HG03571 (cell line): Measurements from ENCODE around the gene TBC1D32.
"Not testable (repeated sequence)": the region's sequence is repeated elsewhere in the genome, so short reads cannot be mapped to it uniquely, and the experiment has no call there.

Experiments
- ATAC-seq: cut with Tn5 transposase; IDR thresholded peaks from one replicate; pipeline ENCODE4 v1.9.1; 2021; ENCODE audit not compliant: unreplicated experiment

The TBC1D32 gene

GRCh38 chr6:121236984-121237383 is 97.3 kb downstream of the TBC1D32 start:
- ATAC-seq: no peak

- no peak for ATAC-seq
Observed at GRCh38 chr6:121235386-121235785, 98.9 kb downstream of the TBC1D32 start.

- ATAC-seq: no peak
Observed at GRCh38 chr6:121223930-121224329, 110.3 kb downstream of the TBC1D32 start.

DNA sequence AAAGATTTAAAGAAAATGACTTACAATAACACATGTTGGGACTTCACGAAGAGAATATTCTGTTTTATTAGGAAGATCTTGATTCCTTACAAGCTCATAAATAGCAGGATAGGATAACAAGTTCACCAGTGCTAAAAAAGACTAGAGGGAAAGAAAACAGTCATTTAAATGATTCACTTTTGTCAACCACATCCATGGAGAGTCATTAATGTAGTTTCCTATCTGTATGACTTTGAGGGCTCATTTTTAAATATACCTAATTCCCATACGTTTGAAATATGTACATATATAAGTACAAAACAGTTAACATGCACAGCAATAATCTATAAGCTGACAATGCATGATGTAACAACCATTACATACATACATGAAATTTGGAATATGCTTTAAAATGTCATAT is 111.1 kb downstream of the TBC1D32 start:
- no peak for ATAC-seq

- no peak for ATAC-seq
Observed at GRCh38 chr6:121222656-121223055, 111.6 kb downstream of the TBC1D32 start.

DNA sequence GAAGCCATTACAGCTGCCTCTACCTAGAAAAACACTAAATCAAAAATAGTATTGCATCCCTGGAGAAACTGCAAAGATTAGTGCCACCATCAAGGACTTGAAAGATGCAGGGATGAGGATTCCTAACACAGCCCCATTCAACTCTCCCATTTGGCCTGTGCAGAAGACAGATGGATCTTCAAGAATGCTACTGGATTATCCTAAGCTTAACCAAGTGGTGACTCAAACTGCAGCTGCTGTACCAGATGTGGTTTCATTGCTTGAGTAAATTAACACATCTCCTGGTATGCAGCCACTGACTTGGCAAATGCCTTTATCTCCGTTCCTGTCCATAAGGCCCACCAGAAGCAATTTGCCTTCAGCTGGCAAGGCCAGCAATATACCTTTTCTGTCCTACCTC is 117.4 kb downstream of the TBC1D32 start:
- ATAC-seq: no peak

GRCh38 chr6:121213341-121213740 is 120.9 kb downstream of the TBC1D32 start:
- not testable (repeated sequence) for ATAC-seq

DNA sequence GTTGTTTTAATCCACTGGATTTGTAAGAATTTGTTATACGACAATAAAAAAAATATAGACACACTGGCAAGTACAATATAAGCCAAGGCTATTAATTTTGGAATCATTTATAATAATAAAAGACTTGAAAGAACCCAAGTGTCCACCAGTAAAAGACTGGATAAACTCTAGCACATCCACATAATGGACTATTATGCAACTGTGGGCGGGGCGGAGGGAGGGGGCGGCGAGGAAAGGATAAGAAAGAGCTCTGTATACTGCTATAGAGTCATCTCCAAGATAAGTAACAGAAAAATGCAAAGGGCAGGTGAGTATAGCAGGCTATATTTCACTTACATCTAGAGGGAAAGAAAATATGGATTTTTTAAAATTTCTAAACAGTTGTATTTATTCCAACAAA is 123.3 kb downstream of the TBC1D32 start:
- ATAC-seq: no peak

DNA sequence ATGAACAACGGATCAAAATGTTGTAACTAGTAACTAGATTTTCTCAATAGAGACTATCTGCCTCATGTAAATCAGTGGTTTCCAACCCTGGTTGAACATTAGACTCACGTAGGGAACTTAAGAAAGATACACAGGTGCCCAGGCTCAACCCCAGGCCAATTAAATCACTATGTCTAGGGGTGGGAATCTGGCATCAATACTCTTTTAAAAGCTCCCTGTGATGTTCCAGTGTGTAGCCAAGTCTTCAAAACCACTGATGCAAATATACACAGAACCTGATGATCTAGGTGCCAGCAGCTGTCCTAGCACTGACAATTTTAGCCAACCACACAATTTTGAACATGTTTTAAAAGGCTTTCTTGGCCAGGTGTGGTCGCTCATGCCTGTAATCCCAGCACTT is 128.7 kb downstream of the TBC1D32 start:
- ATAC-seq: peak; percentile 70

DNA sequence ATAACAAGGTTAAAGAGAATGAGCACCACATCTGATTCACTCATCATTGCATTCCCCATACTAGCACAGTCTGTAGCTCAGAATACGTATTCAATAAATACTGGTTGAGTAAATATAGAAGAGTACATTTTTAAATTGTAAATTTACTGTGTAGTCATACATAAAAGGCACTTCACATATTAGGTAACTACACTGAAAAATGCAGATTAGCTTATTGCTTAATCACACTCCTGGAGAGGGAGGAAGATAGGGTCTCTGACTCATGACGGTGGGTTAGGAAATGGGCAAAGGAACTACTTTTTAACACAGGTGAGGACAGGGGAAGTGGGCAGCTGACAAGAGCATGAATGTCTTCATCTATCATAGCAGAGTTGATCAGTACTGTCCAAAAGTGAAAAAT is 133.2 kb downstream of the TBC1D32 start:
- no peak for ATAC-seq

DNA sequence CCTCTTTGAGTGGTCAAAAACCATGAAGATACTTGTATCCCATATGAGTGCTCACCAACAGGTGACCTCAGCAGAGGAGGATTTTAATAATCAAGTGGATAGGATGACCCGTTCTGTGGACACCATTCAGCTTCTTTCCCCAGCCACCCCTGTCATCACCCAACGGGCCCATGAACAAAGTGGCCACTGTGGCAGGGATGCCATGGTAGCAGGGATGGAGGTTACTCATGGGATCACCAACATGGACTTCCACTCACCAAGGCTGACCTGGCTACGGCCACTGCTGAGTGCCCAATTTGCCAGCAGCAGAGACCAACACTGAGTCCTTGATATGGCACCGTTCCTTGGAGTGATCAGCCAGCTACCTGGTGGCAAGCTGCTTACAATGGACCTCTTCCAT is 138.2 kb downstream of the TBC1D32 start:
- ATAC-seq: not testable (repeated sequence)

DNA sequence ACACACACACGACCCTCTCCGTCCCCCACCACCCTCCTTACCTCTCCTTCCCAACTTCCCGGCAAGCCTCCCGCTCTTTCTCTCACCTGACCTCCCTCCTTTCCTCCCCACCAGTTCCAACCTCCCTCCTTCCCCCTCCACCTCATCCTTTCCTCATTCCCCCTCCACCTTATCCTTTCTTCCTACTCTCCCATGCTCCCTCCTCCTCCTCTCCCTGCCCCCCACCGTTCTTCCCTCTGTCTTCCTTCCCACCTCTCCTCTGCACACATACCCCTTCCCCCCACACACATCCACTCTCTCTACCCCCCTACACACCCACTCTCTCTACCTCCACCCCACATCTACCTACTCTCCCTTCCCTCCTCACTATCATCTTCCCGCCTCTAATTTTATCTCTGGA is 144.2 kb downstream of the TBC1D32 start:
- ATAC-seq: no peak

- no peak for ATAC-seq
Observed at GRCh38 chr6:121188356-121188755, 145.9 kb downstream of the TBC1D32 start.

- no peak for ATAC-seq
Observed at GRCh38 chr6:121187833-121188200, 146.5 kb downstream of the TBC1D32 start.

DNA sequence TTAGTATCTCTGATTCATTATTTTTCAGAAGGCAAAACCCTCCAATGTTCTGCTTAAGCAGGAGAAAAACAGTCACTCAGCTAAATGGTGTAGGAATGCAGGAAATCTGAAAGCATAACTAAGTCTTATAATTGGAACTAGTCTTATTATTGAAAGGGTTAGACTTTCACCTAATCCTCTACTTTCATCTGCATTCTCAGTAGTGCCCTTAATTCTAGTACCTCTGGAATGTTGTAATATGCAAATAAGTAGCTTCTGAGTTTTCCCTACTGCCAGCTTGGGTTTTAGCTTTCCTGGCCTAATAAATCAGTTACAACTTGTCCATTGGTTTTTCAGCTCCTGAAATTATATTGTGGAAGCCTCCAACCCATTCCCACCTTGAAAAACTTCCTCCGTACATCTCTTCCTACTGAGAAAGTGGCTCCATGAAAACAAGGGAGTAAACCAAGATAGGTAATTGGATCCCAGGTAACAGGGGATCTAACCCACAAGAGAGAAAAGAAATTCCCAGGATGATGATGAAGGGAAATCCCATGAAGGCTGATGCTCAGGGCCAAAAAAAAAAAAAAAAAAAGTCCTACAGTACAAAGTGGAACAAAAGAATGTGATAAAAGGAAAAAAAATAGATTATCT is 147.0 kb downstream of the TBC1D32 start:
- ATAC-seq: no peak

GRCh38 chr6:121183742-121184141 is 150.5 kb downstream of the TBC1D32 start:
- ATAC-seq: no peak

GRCh38 chr6:121175827-121176226 is 158.5 kb downstream of the TBC1D32 start:
- no peak for ATAC-seq

- not testable (repeated sequence) for ATAC-seq
Observed at GRCh38 chr6:121172451-121172850, 161.8 kb downstream of the TBC1D32 start.

- ATAC-seq: no peak
Observed at GRCh38 chr6:121171879-121172278, 162.4 kb downstream of the TBC1D32 start.

DNA sequence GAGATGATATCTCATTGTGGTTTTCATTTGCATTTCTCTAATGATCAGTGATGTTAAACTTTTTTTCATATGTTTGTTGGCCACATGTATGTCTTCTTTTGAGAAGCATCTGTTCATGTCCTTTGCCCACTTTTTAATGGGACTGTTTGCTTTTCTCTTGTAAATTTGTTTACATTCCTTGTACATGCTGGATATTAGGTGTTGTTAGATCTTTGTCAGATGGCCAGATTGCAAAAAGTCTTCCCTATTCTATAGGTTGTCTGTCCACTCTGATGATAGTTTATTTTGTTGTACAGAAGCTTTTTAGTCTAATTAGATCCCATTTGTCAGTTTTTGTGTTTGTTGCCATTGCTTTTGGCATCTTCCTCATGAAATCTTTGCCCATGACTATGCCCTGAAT is 172.4 kb downstream of the TBC1D32 start:
- ATAC-seq: no peak

DNA sequence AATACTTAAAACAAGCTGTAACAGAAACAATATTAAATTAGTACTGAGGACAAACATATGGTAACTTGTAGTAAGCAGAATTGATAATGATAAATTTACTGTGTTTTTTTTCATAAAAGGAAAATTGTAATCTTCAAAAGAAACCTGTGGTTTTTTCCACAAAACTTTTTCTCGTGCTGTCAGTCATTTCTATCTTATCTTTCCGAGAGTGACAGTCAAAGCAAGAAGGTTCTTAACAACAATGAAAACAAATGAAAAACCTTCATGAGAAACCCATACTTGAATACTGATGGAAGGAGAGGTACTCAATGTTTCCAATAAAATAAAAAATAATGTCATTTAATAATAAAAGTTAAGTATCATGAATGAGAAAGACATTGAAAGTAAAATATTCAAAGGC is 174.0 kb downstream of the TBC1D32 start:
- no peak for ATAC-seq

DNA sequence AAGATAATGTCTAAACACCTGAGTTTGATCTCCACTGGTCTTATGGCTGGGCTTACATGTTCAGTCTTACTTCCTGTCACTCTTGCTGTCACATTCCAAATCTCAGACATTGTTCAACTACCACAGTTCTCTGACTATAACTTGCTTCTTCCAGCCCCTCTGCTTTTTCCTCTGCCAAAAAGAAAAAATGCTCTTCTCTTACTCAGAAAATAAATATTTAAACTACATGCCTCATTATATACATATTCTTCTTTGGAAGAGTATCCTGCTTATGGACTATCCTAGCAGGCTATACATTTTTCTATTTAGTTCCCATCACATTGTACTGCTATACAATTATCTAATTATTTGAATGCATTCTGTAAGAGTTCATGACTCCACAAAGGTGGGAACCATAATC is 175.4 kb downstream of the TBC1D32 start:
- no peak for ATAC-seq

DNA sequence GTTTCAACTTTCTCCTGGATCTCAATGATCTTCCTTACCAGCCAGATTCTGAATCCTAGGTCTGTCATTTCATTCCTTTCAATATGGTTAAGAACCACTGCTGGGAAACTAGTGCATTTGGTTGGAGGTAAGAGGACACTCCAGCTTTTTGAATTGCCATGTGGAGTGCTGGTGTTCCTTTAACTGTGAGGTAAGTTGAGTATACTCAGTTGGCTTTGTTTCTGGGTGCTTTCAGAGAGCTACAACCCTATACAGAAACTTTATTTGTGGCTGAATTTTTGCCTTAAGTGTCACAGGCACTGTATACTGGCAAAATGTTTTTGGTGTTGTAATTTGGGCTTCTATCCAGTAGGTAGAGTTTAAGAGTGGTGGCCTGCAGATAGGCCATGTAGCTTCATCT is 175.8 kb downstream of the TBC1D32 start:
- ATAC-seq: no peak

- no peak for ATAC-seq
Observed at GRCh38 chr6:121157906-121158305, 176.4 kb downstream of the TBC1D32 start.
